ENCODE data around the gene MAPKAPK2.
"Not testable (repeated sequence)": the region's sequence is repeated elsewhere in the genome, so short reads cannot be mapped to it uniquely, and the experiment has no call there.

MAPKAPK2 gene

GRCh38 chr1:206754011-206754410 lies 69.3 kb downstream of the MAPKAPK2 start:
- TF ChIP-seq, protein P1, sequence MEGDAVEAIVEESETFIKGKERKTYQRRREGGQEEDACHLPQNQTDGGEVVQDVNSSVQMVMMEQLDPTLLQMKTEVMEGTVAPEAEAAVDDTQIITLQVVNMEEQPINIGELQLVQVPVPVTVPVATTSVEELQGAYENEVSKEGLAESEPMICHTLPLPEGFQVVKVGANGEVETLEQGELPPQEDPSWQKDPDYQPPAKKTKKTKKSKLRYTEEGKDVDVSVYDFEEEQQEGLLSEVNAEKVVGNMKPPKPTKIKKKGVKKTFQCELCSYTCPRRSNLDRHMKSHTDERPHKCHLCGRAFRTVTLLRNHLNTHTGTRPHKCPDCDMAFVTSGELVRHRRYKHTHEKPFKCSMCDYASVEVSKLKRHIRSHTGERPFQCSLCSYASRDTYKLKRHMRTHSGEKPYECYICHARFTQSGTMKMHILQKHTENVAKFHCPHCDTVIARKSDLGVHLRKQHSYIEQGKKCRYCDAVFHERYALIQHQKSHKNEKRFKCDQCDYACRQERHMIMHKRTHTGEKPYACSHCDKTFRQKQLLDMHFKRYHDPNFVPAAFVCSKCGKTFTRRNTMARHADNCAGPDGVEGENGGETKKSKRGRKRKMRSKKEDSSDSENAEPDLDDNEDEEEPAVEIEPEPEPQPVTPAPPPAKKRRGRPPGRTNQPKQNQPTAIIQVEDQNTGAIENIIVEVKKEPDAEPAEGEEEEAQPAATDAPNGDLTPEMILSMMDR (IDR thresholded peaks at IDR 0.05; ENCODE audit: low read depth, low read length), result no peak
- H3K4me3 ChIP-seq (ENCODE audit: low read depth, low read length), result no peak overlapping the region

GRCh38 chr1:206757524-206758266 lies 73.0 kb downstream of the MAPKAPK2 start:
- H3K4me3 ChIP-seq (ENCODE audit: low read depth, low read length), result no peak overlapping the region
- TF ChIP-seq, protein P1 (IDR thresholded peaks at IDR 0.05; ENCODE audit: low read depth, low read length), result no peak

GRCh38 chr1:206760590-206760989 lies 75.9 kb downstream of the MAPKAPK2 start:
- no peak overlapping the region for H3K4me3 ChIP-seq (ENCODE audit: low read depth, low read length)
- TF ChIP-seq, protein P1 (IDR thresholded peaks at IDR 0.05; ENCODE audit: low read depth, low read length), result no peak

DNA sequence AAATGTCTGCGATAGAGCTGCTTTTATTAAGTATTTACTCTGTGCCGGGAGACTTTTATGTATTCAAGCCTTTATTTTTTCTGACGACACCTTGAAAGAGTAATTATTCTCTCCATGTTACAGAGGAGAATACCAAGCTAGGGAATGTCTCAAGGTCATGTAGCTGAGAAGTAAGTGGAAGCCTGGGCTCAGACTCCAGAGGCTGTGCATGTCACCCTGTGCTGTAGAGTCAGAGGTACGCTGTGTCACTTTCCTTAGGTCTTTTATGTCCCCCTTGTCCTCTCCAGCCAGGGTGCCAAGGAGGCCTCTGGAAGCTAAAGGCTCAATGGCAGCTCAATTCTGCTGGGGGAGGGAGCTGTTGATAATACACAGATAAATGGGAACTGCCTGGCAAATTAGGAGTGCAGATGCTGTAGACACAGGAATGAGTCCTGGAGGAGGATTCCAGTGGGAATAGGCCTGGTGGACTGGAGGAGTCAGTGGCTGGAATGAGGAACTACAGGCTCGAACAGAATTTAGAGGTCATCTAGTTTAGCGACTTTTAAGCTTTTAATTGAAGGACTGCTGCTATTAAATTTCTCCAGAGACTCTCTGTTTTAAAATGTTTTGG lies 76.6 kb downstream of the MAPKAPK2 start:
- TF ChIP-seq, protein P1 (IDR thresholded peaks at IDR 0.05; ENCODE audit: low read depth, low read length), result no peak
- H3K4me3 ChIP-seq (ENCODE audit: low read depth, low read length), result no peak overlapping the region

DNA sequence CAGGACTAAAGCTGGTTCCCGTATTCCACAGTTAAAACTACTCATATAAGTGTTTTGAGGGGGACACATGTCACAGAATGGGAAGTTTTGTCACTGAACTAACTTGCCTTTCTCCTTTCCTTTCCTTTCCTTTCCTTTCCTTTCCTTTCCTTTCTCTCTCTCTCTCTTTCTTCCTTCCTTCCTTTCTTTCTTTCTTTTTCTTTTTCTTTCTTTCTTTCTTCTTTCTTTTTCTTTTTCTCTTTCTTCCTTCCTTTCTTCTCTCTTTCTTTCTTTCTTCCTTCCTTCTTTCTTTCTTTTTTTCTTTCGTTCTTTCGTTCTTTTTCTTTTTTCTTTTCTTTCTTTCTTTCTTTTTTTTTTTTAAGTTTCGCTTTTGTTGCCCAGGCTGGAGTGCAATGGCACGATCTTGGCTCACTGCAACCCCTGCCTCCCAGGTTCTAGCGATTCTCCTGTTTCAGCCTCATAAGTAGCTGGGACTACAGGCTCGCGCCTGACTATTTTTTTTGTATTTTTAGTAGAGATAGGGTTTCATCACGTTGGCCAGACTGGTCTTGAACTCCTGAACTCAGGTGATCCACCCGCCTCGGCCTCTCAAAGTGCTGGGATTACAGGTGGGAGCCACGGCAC lies 78.1 kb downstream of the MAPKAPK2 start:
- H3K4me3 ChIP-seq (ENCODE audit: low read depth, low read length), result not testable (repeated sequence)

GRCh38 chr1:206765771-206766170 lies 81.1 kb downstream of the MAPKAPK2 start:
- H3K4me3 ChIP-seq (ENCODE audit: low read depth, low read length), result not testable (repeated sequence)

GRCh38 chr1:206766251-206766856 lies 81.6 kb downstream of the MAPKAPK2 start:
- no peak overlapping the region for H3K4me3 ChIP-seq (ENCODE audit: low read depth, low read length)
- TF ChIP-seq, protein P1 (IDR thresholded peaks at IDR 0.05; ENCODE audit: low read depth, low read length), result no peak
